ENCODE data around the gene MATN1. TPM values are rescaled to one million over a fixed set of nuclear protein-coding genes. Genes with fewer than 3 reads are reported as not detected.

Gene MATN1
- total RNA-seq, 1 donor from 2014 or later = not detected

GRCh38 chr1:30724655-30725421 lies 1.5 kb upstream of the MATN1 start:
- no peak for ATAC-seq
- intact Hi-C loops (cut with DNase I) = no loop called here
- DNase-seq (ENCODE audit: missing footprints) = no peak

GRCh38 chr1:30724175-30724574 lies 790 bp upstream of the MATN1 start:
- no peak for ATAC-seq
- intact Hi-C loops (cut with DNase I) = no loop called here
- DNase-seq (ENCODE audit: missing footprints) = no peak

DNA sequence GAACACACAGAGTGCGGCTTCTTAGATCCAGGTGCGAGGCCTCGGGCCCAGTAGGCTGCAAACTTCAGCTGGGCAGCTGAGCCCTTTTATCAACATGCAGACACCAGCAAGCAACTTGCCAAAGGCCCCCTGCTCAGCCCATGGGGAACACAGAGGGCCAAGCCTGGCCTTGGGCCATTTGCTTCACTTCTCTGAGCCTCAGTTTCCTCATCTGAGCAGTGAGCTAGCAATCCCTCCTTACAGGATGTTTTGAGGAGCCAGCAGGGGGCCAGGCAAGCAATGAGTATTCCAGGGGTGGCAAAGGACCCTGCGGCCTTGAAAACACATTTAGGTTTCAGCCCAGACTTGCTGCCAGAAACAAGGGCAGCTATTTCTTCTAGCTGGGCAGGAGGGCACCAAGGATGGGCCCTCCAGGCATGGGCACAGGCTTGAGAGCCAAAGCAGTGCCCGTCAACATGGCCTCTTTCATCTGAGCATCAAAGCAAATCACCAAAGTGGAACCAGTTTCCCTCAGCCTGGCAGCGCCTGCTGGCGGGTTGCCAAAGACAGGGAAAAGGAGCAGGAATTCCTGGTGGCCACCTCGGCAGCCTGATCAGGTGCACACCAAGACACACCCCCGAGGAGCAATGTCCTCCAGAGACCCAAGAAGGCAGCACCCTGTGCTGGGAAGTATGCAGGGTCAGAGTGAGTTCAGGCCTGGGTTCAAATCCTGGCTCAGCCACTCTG lies 1.4 kb downstream of the MATN1 start:
- no peak for DNase-seq (ENCODE audit: missing footprints)
- intact Hi-C loops (cut with DNase I) = no loop called here

DNA sequence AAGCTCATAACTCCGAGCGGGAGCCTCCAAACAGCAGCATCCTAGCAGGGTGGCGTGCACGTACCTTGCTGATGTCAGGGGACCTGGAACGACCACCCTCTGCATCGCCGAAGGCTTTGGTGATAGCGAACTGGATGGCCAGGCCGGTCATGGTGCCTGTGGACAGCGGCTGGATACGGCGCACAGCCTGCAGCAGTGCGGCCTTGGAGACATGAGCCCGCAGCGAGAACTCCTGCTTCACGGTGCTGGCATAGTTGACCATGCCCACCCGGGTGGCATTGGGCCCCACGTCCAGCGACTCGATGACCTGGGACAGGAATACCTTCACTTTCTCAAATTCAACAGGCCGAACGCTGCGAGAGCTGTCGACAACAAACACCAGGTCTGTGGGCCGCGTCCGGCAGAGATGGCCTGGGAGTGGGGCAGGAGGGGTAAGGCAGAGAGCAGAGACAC lies 2.0 kb downstream of the MATN1 start:
- intact Hi-C loops (cut with DNase I) = no loop called here
- ATAC-seq = no peak
- no peak for DNase-seq (ENCODE audit: missing footprints)

More for the DNA sequence above, 1.4 kb downstream of the MATN1 start:
- no peak for ATAC-seq

GRCh38 chr1:30720271-30721223 lies 2.8 kb downstream of the MATN1 start:
- ATAC-seq = no peak
- DNase-seq (ENCODE audit: missing footprints) = no peak
- intact Hi-C loops (cut with DNase I) = no loop called here

GRCh38 chr1:30719406-30720270 lies 3.7 kb downstream of the MATN1 start:
- ATAC-seq (no peak), DNase-seq (ENCODE audit: missing footprints) (no peak)
- intact Hi-C loops (cut with DNase I) = loop anchor here (1.0 kb wide), 1 partner anchor 60 kb away; no protein-coding TSS in a partner anchor

GRCh38 chr1:30718636-30719405 lies 4.6 kb downstream of the MATN1 start:
- intact Hi-C loops (cut with DNase I) = loop anchor here (1.0 kb wide), 2 partner anchors 60 to 192 kb away; no protein-coding TSS in a partner anchor
- peak; percentile 89 for ATAC-seq
- DNase-seq (ENCODE audit: missing footprints) = peak; percentile 90

- intact Hi-C loops (cut with DNase I) = loop anchor here (1.0 kb wide), 1 partner anchor 193 kb away; no protein-coding TSS in a partner anchor
- DNase-seq (ENCODE audit: missing footprints) = peak; percentile 100
Observed at GRCh38 chr1:30718091-30718635, 5.2 kb downstream of the MATN1 start.

GRCh38 chr1:30716646-30717045 lies 6.7 kb downstream of the MATN1 start:
- ATAC-seq = no peak
- peak; percentile 64 for DNase-seq (ENCODE audit: missing footprints)
- intact Hi-C loops (cut with DNase I) = no loop called here

More at GRCh38 chr1:30718091-30718635, 5.2 kb downstream of the MATN1 start:
- ATAC-seq = peak; percentile 91

DNA sequence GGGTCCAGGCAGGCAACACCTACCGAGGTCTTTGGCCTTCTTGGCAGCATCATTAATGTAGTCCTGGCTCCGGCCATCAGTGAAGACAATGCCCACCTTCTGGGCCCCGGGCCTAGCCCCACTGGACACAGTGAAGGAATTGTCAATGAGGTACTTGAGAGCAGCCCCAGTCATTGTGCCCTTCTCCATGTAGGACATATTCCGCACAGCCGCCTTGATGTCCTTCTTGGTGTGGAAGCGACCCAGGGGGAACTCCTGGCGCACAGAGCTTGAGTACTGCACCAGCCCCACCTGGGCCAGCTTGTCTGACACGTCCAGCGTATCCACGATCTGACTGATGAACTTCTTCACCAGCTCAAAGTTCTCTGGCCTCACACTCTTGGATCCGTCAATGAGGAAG lies 7.5 kb downstream of the MATN1 start:
- ATAC-seq (no peak), DNase-seq (ENCODE audit: missing footprints) (peak; percentile 54)
- intact Hi-C loops (cut with DNase I) = no loop called here

DNA sequence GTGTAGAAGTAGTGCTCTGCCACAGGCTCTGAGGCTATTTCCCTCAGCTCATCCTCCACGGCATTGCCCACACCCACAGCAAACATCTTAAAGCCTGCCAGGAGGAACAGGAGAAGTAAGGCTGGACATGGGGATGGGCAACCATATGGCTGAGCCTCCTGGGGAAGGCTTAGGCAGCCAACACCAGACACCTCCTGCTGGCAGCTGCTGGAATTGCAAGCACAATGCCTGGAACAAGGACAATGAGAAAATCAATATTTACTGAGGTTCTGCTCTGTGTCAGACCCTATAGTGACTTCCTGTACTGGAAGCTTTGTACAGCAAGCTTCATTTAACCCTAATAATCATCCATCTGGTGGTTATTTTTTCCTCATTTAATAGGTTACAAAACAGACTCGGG lies 8.2 kb downstream of the MATN1 start:
- ATAC-seq (no peak), DNase-seq (ENCODE audit: missing footprints) (no peak)
- intact Hi-C loops (cut with DNase I) = no loop called here

DNA sequence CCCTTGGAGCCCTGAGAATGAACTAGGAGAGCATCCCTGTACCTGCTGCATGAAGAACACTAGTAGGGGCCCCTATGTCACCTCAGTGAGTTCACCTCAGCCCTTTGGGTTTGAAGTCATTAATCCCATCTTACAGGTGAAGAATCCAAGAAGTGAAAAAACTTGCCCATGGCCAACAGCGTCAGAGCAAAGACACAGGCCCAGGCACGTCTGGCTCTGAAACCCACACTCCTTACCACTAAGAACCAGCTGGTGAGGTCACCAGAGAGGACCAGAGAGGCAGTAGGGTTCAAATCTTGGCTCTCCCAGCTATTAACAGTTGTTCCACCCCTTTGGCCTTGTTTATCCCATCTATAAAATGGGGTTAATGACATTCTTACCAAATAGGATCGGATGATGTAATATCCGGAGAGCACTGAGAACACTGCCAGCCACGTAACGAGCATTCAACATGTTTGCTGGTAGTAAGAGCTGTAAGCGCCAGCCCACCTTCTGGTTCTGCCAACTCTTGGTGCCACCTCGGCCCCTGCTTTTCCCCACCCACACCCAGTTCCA lies 8.8 kb downstream of the MATN1 start:
- intact Hi-C loops (cut with DNase I) = no loop called here

GRCh38 chr1:30714025-30714424 lies 9.4 kb downstream of the MATN1 start:
- no peak for ATAC-seq
- intact Hi-C loops (cut with DNase I) = no loop called here
- DNase-seq (ENCODE audit: missing footprints) = no peak

More for the DNA sequence above, 8.8 kb downstream of the MATN1 start:
- DNase-seq (ENCODE audit: missing footprints) = no peak
- no peak for ATAC-seq

GRCh38 chr1:30713311-30713710 lies 10.1 kb downstream of the MATN1 start:
- ATAC-seq = no peak
- intact Hi-C loops (cut with DNase I) = no loop called here
- DNase-seq (ENCODE audit: missing footprints) = no peak

DNA sequence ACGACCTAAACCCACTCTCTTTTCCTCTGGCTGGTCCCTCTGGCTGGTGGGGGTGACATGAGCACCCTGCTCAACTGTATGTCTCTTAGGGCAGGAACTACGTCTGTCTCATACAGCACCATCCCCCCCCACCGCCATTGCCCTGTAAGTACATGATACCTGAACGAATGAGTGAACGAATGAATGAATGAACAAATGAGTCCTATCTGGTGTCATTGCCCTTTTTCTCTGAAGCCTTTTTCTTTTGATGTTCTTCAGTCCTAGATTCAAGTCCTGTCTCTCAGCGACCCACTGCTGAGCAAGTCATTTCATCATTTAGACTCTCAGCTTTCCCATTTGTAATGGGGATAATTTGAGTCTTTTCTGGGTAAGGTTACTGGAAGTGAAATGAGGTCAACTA lies 10.8 kb downstream of the MATN1 start:
- no peak for DNase-seq (ENCODE audit: missing footprints)
- no peak for ATAC-seq
- intact Hi-C loops (cut with DNase I) = no loop called here

DNA sequence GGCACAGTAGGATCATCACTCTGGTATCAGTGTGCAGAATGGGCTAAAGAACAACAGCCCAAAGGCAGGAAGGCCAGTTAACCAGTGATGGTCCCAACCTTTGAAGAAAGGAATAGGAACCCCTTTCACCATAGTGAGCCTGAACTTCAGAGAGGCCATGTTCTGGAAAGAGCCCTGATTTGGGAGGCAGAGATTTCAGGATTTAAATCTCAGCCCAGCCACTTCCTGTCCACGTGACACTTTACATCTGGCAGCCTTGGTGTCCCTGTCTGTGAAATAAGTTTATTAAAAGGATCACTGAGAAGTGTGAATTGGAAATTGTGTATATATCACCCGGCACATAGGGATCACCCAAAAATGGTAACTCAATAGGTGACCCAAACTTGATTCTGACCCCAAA lies 13.0 kb downstream of the MATN1 start:
- DNase-seq (ENCODE audit: missing footprints) (no peak), ATAC-seq (no peak)
- intact Hi-C loops (cut with DNase I) = no loop called here

GRCh38 chr1:30708361-30708728 lies 15.0 kb downstream of the MATN1 start:
- ATAC-seq (no peak), DNase-seq (ENCODE audit: missing footprints) (no peak)
- intact Hi-C loops (cut with DNase I) = loop anchor here (2.0 to 10.0 kb wide), 6 partner anchors 186 to 1826 kb away; no protein-coding TSS in a partner anchor
